ENCODE measurements around the gene CFAP20DC. TPM values are rescaled to one million over a fixed set of nuclear protein-coding genes. Genes with fewer than 3 reads are reported as not detected.

Gene CFAP20DC
- total and polyA plus RNA-seq, 12 donors: 0.13 to 0.25 (median 0.14) TPM; not detected in 8

DNA sequence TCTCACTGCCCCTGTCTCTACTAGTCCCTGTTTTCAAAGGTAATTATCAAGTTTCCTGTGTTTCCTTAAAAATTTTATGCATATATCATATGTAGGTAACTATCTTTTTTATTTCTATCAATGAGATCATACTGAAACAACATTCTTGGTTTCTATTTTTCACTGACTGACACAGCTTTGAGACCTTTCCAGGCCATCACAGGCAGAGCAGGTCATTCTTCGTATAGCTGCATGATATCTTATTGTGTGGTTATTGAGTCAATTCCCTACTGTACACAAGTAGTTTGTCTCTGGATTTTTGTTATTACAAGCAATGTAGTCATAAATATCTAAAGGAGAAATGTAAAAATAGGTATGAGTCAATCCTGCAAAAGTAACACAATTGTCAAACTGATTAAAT is 169.6 kb downstream of the CFAP20DC start:
- H3K9me3 ChIP-seq: no peaks in the 10 kb centered on the region
- H3K36me3 ChIP-seq: no peaks in the 10 kb centered on the region
- no peak overlapping the region for H3K4me3 ChIP-seq
- H3K27me3 ChIP-seq: peaks cover 0 to 9% (median 0%) of the 10 kb centered on the region in 7 donors
- no peak overlapping the region for H3K27ac ChIP-seq
- 58 to 69% methylated on average over 1 of the region's 1 CpG for WGBS, 2 donors
- H3K4me1 ChIP-seq: no peaks in the 10 kb centered on the region
- intact Hi-C loops (cut with DNase I): no loop called here
- no peak for ATAC-seq
- no peak for TF ChIP-seq CTCF (IDR thresholded peaks at IDR 0.05)
- DNase-seq: no peak

DNA sequence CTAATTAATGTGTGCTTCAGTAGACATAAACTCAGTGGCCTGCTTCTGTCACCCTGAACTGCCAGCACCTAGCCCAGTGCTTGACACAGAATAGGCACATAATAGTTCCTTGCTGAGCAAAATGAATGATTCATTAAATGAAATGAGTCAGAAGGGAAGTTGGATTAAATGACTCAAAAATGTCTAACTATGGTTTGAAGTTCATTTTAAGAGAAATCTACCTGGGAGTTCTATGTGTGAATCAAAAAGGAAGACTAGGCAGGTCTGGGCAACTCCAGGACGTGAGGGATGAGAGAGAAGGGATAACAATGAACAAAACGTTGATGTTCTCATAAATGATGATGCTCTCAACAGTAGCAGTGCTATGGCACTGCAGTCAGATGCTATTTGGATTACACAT is 175.0 kb downstream of the CFAP20DC start:
- no peaks in the 10 kb centered on the region for H3K9me3 ChIP-seq
- H3K4me3 ChIP-seq: no peak overlapping the region
- no peaks in the 10 kb centered on the region for H3K36me3 ChIP-seq
- ATAC-seq: no peak
- TF ChIP-seq CTCF (IDR thresholded peaks at IDR 0.05): no peak
- 82 to 86% methylated on average over 2 of the region's 2 CpGs for WGBS, 2 donors
- intact Hi-C loops (cut with DNase I): no loop called here
- DNase-seq: no peak
- no peaks in the 10 kb centered on the region for H3K4me1 ChIP-seq
- peaks cover 0 to 13% (median 0%) of the 10 kb centered on the region in 7 donors for H3K27me3 ChIP-seq
- no peak overlapping the region for H3K27ac ChIP-seq

DNA sequence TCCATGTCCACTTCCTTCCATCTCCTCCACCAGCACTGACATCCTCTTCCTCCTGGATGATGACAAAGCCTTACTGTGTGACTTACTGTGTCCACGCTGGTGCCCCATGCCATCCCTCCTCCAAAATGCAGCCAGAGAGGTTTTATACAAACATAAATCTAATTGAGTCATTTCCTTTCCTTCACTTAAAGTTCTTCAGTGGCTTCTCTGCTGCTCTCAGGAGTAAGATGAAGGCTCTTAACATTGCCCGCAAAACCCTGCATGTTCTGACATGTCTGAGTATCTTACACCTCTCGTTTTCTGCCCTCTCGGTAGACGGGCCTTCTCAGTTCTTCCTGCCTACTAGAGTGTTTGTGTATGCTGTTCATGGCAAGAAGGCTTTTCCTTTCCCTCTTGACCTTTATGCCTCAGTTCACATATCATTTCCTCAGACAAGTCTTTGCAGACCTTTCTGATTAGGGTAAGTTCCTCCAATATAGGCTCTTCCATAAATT is 175.5 kb downstream of the CFAP20DC start:
- Histone ChIP-seq H3K4me1 (no peaks in the 10 kb centered on the region), H3K27ac (no peak overlapping the region), H3K27me3 (peaks cover 0 to 13% (median 0%) of the 10 kb centered on the region in 7 donors), H3K4me3 (no peak overlapping the region), H3K36me3 (no peaks in the 10 kb centered on the region), H3K9me3 (no peaks in the 10 kb centered on the region)
- WGBS, 2 donors: 78 to 80% methylated on average over 5 of the region's 5 CpGs
- ATAC-seq: no peak
- no peak for TF ChIP-seq CTCF (IDR thresholded peaks at IDR 0.05)
- DNase-seq: no peak
- intact Hi-C loops (cut with DNase I): no loop called here

- Histone ChIP-seq H3K9me3 (no peaks in the 10 kb centered on the region), H3K27ac (no peak overlapping the region), H3K36me3 (no peaks in the 10 kb centered on the region), H3K4me3 (no peak overlapping the region), H3K27me3 (peaks cover 0 to 10% (median 0%) of the 10 kb centered on the region in 7 donors), H3K4me1 (no peaks in the 10 kb centered on the region)
- WGBS, 2 donors: 71 to 74% methylated on average over 5 of the region's 5 CpGs
- TF ChIP-seq CTCF (IDR thresholded peaks at IDR 0.05): no peak
- ATAC-seq: no peak
- no peak for DNase-seq
- intact Hi-C loops (cut with DNase I): no loop called here
Observed at GRCh38 chr3:58868097-58868779, 181.6 kb downstream of the CFAP20DC start.

All from heart right ventricle (tissue), 16 donors.